Parathyroid adenoma (tissue), 2 donors: ENCODE results near the gene SORCS2.

Experiments used
- H2AFZ ChIP-seq: fragments of 300-600 bp; sonication (generic); one replicate; pipeline ENCODE4 v1.7.0; 2017; ENCODE audit warnings: antibody characterized with exemption, mild to moderate bottlenecking
- H3K27ac ChIP-seq: fragments of 300-600 bp; sonication (generic); one replicate; pipeline ENCODE4 v1.7.0; 2017
- H3K27me3 ChIP-seq: fragments of 300-600 bp; sonication (generic); one replicate; pipeline ENCODE4 v1.7.0; 2017; ENCODE audit warnings: low read length; ENCODE audit not compliant: control insufficient read depth, insufficient read depth
- H3K36me3 ChIP-seq: fragments of 300-600 bp; sonication (generic); one replicate; pipeline ENCODE4 v1.7.0; 2017; ENCODE audit warnings: low read length; ENCODE audit not compliant: control insufficient read depth, insufficient read depth
- H3K4me1 ChIP-seq: fragments of 300-600 bp; sonication (generic); one replicate; pipeline ENCODE4 v1.7.0; 2017; ENCODE audit warnings: control low read depth
- H3K4me2 ChIP-seq: fragments of 300-600 bp; sonication (generic); one replicate; pipeline ENCODE4 v1.7.0; 2017; ENCODE audit warnings: low read length
- H3K4me3 ChIP-seq: fragments of 300-600 bp; sonication (generic); one replicate; pipeline ENCODE4 v1.7.0; 2017; ENCODE audit warnings: low read depth, low read length
- H3K79me2 ChIP-seq: fragments of 300-600 bp; sonication (generic); one replicate; pipeline ENCODE4 v1.7.0; 2017; ENCODE audit warnings: control low read depth
- H3K9ac ChIP-seq: fragments of 300-600 bp; sonication (generic); one replicate; pipeline ENCODE4 v1.7.0; 2017; ENCODE audit warnings: mild to moderate bottlenecking
- H3K9me3 ChIP-seq: fragments of 300-600 bp; sonication (generic); one replicate; pipeline ENCODE4 v1.7.0; 2017; ENCODE audit warnings: low read length; ENCODE audit not compliant: control insufficient read depth
- CTCF ChIP-seq: fragments of 300-600 bp; sonication (generic); IDR thresholded peaks from one replicate; pipeline ENCODE4 v1.7.0; 2017; ENCODE audit warnings: antibody characterized with exemption, mild to moderate bottlenecking
- donor health status: primary hyperparathyroidism.

SORCS2 gene

GRCh38 chr4:7232061-7232650 lies 39.8 kb downstream of the SORCS2 start:
- H3K9me3 ChIP-seq, result no peaks in the 10 kb centered on the region
- no peak overlapping the region for H2AFZ ChIP-seq
- H3K27ac ChIP-seq, result no peak overlapping the region
- no peak for TF ChIP-seq CTCF
- H3K4me2 ChIP-seq, result no peak overlapping the region
- H3K4me3 ChIP-seq, result no peak overlapping the region
- no peak overlapping the region for H3K9ac ChIP-seq
- H3K27me3 ChIP-seq, result no peaks in the 10 kb centered on the region
- no peaks in the 10 kb centered on the region for H3K79me2 ChIP-seq
- no peaks in the 10 kb centered on the region for H3K36me3 ChIP-seq
- H3K4me1 ChIP-seq, result no peaks in the 10 kb centered on the region

- Histone ChIP-seq H3K9me3 (no peaks in the 10 kb centered on the region), H3K27ac (no peak overlapping the region), H3K79me2 (no peaks in the 10 kb centered on the region), H3K36me3 (no peaks in the 10 kb centered on the region), H3K4me3 (no peak overlapping the region), H3K27me3 (no peaks in the 10 kb centered on the region), H2AFZ (no peak overlapping the region), H3K4me1 (no peaks in the 10 kb centered on the region), H3K9ac (no peak overlapping the region), H3K4me2 (no peak overlapping the region)
- TF ChIP-seq CTCF, result no peak
Measured at GRCh38 chr4:7233006-7233580, 40.8 kb downstream of the SORCS2 start.

- H3K27ac ChIP-seq, result no peak overlapping the region
- no peak overlapping the region for H3K4me2 ChIP-seq
- H3K4me3 ChIP-seq, result no peak overlapping the region
- H3K9me3 ChIP-seq, result no peaks in the 10 kb centered on the region
- H3K27me3 ChIP-seq, result no peaks in the 10 kb centered on the region
- TF ChIP-seq CTCF, result no peak
- no peak overlapping the region for H2AFZ ChIP-seq
- no peaks in the 10 kb centered on the region for H3K79me2 ChIP-seq
- no peaks in the 10 kb centered on the region for H3K36me3 ChIP-seq
- no peak overlapping the region for H3K9ac ChIP-seq
- H3K4me1 ChIP-seq, result no peaks in the 10 kb centered on the region
Measured at GRCh38 chr4:7233601-7234000, 41.3 kb downstream of the SORCS2 start.

- Histone ChIP-seq H3K4me1 (no peaks in the 10 kb centered on the region), H3K79me2 (no peaks in the 10 kb centered on the region), H3K4me3 (no peak overlapping the region), H3K9ac (no peak overlapping the region), H3K9me3 (no peaks in the 10 kb centered on the region), H2AFZ (no peak overlapping the region), H3K27me3 (no peaks in the 10 kb centered on the region), H3K36me3 (no peaks in the 10 kb centered on the region), H3K4me2 (no peak overlapping the region), H3K27ac (no peak overlapping the region)
- TF ChIP-seq CTCF, result no peak
Measured at GRCh38 chr4:7234355-7235029, 42.2 kb downstream of the SORCS2 start.

GRCh38 chr4:7235030-7235380 lies 42.7 kb downstream of the SORCS2 start:
- Histone ChIP-seq H3K9ac (no peak overlapping the region), H3K4me3 (no peak overlapping the region), H3K9me3 (no peaks in the 10 kb centered on the region), H3K36me3 (no peaks in the 10 kb centered on the region), H3K4me2 (no peak overlapping the region), H3K27ac (no peak overlapping the region), H2AFZ (no peak overlapping the region), H3K27me3 (no peaks in the 10 kb centered on the region), H3K4me1 (no peaks in the 10 kb centered on the region), H3K79me2 (no peaks in the 10 kb centered on the region)
- TF ChIP-seq CTCF, result no peak
